ENCODE data around the gene STMP1.
"Not testable (repeated sequence)": the region's sequence is repeated elsewhere in the genome, so short reads cannot be mapped to it uniquely, and the experiment has no call there.

STMP1 gene

DNA sequence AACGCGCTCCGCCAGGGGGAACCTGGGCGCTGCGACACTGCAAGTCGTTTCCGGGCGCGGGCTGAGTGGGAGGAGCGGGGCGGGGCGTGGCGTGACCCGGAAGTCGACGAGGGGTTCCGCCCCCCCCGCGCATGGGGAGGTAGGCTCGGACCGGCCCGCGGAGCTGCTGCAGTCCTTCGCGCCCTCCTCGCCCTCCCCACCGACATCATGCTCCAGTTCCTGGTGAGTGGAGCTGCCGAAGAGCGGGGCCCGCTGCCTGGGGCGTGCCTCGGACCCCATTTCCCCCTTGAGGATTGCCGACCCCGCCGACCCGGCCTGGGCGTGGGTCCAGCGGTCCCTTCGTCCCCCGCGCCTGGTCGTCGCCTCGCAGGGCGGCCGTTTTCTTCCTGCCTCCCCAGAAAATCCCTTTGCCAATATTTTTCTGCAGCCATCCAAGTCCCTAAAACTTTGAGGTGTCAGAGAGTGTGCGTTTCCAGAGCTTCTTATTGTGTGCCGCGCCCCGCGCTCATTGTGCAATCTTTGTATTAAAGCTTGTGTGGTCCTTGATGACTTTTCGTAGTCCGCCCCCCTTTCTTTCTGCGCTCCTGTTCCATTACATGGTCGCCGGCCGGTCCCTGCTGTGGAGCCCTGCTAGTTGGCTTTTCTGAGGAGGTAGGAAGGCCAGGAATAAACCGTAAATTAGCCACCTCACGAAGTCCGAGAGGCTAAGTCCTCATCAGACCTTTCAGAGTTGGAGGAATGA lies at the start of gene STMP1:
Gene STMP1 (plus strand): TSS at position 142 of the 742 bp plus-strand sequence.
- DNase-seq = peak; percentile 98

DNA sequence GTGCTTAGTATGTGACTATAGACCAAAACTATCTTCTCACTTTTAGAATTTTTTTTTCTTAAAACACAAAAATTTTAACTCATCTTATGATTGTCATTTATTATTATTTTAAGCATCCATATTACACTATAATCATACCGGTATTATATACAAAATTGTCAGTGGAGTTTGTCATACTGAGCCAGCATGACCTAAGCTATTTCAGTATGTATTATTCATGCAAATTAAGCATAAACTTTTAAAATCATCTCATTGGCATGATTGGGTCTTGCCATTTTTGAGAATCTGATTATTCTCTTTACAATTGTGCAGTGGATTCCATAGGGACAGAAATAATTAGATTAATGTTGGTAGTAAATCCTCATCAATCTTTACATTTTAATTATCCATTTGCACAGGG lies 46.2 kb upstream of the STMP1 start:
- DNase-seq = no peak

DNA sequence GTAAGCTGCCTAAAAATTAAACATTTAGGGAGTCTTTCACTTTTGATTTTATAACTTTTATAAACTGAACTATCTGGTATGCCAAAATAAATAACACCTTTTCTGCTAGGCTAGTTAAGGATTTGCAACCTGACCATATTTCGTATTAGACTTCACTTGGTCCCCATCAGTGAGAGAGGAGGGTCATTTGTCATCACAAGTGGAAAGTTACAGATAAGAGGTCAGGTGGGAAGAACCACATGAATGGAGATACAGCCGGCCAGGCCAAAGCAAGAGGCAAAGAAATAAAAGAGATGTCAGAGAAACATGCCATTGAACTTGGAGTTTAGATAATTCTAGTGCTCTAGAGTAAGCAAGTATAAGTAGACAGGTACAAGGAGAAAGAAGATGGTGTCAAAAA lies 44.5 kb upstream of the STMP1 start:
- DNase-seq = no peak

DNA sequence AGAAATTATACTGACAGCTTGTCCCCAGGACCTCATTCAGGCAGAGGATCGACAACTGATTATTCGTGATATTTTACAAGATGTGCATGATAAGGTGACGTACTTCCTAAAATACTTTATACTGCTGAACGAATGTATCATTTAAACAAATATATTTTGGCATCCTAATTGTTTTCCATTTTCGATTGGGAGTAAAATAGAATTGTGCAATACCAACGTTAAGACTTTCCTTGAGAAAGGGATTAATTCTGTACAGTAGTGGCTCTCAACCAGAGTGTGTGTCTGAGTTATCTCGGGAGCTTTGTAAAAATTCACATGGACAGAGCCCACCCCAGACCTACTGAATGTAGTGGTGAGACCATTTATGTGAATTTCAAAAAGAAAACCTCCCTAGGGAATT lies 43.8 kb upstream of the STMP1 start:
- DNase-seq = no peak

DNA sequence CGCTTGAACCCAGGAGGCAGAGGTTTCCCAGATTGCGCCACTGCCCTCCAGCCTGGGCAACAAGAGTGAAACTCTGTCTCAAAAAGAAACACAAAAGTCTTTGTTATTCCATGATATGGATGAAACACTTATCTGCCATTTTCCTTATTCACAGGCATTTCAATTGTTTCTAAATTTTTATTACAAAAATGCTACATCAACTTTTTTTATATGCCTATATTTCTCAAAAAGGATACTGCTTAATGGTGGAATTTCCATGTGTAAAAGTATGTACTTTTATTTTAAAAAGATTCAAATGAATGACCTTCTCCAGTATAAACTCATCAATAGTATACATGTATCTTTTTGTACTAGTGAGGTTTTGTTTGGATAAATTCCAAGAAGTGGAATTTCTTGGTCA lies 41.9 kb upstream of the STMP1 start:
- DNase-seq = no peak

DNA sequence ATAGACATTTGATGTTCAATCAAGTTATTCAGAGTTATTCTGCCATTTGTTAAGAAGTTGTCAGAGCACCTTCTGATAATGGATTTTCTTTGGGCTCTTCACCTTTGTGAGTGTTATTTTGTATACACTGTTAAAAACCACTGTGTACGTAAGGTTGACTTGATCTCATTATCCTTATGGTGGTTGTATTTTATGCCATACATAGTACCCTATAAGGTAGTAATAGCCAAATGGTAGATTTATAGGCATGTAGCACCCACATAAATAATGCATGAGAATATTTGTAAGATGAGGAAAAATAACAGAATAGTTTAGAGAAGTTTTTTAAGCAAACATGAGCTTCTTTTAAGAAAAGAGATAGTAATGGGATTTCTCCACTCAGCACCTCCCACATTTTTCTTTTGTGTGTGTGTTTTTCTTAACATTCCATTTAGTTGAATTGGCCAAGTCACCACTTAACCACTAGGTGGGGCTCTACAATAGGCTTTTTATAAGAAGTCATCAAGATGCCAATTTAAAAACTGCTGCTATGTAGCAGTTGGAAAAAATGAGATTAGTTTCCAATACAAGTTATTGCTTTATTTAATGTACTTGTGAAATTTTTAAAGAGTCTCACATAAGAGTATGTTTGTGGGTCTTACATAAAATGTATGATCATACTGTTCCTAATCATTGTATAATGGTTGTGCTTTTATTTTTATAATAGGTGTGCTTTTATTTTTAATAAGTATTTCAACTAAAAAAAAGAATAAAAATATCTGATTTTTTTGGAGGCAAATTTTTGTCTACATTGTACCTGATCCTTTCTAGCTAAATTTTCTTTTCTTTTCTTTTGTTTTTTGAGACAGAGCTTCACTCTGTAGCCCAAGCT lies 41.1 kb upstream of the STMP1 start:
- DNase-seq = peak; percentile 17

DNA sequence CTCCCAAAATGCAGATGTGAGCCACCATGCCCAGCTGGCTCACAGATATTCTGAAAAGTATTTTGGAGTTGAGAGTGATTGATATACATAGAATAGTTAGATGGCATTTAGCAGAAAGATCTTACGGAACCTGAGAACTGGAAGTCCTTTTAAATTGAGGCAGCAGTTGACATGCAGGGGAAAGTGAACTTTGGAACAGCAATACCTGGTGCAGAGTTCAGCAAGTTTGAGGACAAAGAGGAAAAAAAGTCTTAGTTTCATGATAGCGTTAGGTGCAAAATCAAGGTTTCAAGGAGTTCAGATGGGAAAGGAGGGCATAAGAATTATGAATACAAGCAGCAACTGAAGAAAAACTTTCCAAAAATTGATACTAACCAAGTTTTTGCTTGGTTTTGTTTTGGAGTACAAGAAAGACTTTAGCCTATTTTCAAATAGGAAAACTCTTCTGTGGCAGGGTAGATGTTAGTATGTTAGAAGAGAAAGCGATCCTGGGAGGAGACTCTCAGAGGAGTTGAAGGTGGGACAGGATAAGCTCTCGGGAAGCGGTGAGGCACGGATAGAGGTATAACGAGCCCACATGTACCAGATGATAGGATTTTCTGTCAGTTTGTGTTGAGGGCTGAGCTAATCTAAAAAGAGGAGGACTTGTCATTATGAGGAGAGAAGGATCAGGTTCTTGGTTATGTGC lies 28.0 kb upstream of the STMP1 start:
- DNase-seq = no peak

DNA sequence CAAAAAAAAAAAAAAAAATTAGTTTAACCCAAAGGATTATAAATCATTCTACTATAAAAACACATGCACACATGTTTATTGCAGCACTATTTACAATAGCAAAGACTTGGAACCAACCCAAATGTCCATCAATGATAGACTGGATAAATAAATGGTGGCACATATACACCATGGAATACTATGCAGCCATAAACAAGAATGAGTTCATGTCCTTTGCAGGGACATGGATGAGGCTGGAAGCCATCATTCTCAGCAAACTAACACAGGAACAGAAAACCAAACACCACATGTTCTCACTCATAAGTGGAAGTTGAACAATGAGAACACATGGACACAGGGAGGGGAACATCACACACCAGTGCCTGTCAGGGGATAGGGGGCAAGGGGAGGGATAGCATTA lies 22.6 kb upstream of the STMP1 start:
- not testable (repeated sequence) for DNase-seq

DNA sequence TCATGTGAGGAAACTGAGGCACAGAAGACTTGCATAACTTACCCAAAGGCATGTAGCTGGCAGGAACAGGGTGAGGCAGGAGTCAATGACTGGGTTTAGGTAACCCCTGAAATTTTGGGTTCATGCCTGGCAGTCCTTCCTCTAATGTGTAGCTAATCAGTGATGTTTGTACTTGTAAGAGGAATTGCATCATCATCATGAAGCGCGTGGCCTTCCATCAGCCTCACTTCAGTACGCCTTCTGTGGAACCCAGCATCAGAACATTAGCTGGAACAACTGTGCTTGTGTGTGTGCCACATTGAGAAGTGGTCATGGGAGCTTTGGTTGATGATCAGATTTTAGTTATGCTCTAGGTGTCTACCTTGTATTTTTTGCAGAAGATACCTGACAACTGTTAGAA lies 18.2 kb upstream of the STMP1 start:
- no peak for DNase-seq

DNA sequence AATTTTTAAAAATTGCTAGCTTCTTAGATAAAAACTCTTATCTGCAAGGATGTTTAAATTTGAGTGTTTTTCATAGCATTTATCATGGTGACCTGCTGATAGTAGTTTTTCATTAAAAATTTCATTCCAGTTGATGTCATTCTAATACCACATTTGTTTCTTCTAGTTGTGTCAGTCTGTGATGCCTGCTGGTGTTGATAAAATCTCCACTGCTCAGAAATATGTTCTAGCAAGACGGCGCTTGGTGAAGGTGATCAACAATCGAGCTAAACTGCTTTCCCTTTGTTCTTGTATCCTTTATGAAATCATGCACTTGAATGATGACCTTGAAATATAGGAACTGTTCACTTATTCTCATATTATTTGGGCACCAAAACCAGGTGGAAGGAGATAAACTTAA lies 17.6 kb upstream of the STMP1 start:
- DNase-seq = no peak

DNA sequence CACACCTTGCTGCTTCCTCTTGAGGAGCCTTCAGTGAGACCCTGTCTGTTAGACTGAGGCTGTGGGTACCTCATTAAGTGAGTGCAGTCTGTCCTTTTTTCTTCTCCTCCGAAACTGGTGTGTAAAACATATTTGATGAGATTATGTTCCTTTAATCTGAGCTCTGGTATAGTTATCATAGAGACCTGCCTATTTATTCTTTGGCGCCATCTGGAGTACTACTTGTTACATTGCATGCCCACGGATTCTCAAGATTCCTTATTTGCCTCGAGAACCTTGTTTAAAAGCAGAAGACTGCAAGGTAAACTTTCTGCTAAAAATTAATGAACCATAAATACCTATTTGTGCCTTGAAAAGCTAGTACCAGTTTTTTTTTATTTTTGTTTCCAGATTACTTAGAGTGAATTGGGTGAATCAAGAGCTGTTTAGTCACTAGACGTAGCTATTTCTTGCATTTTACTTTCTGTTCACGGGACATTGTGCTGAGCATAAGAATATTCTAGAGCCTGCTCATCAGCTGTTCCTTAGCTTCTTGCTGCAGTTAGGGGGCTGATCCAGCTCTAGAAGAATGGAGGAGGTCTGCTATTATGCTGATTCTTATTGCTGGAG lies 16.9 kb upstream of the STMP1 start:
- no peak for DNase-seq

DNA sequence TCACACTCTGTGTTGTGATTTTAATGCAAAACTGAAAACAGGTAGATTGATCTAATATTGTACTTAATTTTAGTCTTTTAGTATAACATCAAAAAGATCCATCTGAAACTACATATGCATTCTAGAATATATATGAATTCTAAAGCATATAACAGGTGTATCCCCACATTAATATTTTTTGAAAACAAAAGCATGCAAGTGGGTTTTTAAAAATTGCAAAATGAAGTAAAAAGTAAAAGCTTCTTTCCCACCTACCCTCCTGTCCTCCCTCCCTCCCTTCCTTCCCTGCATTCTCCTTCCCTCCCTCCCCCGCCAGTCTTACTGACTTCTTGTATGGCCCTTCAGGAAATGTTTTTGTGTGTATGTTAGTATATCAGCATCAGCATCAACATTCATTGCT lies 14.6 kb upstream of the STMP1 start:
- DNase-seq = no peak

DNA sequence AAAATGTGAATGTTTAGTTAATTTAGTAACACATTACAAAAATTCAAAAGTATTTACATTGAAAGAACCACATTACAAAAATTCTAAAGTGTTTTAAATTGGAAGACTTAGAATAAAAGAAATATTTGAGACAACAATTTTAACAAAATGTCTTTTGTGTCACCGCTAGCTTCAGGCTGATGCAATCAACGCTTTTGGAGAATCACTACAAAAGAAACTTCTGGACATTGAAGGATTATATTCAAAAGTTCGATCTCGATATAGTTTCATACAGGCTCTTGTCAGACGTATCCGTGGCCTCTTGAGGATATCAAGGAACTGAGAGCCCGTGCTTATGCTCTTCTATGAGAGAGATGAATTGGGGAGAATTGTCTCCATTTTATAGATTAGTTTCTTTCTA lies 14.1 kb upstream of the STMP1 start:
- no peak for DNase-seq

DNA sequence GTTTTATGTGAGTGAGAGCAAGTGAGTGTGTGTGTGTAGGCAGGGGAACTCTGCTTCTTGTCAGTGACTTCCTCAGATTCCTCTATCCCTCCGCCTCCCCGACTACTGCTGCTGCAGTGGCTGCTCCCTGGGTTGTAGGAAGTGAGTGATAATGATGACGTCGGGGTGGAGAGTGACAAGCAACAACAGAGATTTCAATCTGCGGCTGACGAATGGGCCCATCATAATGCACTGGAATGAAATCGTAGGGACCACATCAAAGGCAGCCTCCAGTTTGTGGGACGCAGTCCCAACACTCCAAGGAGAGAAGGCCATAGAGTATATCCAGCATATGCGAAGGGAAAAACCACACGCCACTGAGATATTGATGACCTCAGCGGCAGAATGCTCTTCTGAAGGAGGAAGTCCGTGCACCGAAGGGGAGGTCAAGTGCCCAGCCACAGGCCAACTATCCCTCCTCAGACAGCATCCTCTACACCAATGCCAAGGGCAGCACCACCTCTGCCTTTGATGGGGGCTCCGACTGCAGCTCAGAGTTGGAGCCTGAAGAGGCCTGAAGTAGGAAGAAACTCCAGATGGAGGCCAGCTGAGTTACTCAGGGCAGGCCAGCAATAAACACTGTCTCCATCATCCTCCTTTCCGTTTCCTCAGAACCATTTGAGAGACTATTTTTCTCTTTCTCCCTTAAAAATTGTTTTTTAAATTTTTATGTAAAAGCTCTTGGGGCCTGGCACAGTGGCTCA lies 11.3 kb upstream of the STMP1 start:
- DNase-seq = no peak

DNA sequence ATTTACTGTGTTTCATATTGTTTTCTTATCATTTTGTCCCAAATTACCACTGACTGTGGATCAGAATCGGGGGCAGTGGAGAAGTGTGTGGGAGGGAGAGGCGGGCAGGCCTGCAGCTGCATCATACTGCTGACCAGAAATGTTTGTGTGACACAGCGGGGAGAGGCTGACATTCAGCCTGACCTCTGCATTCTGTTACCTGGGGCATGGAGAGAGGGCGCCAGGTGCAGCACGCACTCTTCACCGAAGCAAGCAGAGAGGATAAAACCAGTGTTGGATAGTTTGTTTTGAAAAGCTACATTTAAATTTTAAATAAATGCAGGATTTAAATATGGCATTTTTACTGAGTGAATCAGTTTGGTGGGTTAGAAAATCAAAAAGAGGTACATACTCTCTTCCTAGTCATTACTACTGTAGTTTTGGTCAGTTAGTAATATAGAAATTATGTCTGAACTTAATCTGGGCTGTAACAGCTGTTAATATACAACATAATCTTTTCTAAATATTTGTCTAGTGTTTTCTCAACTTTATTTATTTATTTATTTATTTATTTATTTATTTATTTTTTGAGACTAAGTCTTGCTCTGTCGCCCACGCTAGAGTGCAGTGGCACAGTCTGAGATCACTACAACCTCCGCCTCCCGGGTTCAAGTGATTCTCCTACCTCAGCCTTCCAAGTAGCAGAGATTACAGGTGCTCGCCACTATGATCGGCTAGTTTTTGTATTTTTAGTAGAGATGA lies 8.8 kb upstream of the STMP1 start:
- no peak for DNase-seq

DNA sequence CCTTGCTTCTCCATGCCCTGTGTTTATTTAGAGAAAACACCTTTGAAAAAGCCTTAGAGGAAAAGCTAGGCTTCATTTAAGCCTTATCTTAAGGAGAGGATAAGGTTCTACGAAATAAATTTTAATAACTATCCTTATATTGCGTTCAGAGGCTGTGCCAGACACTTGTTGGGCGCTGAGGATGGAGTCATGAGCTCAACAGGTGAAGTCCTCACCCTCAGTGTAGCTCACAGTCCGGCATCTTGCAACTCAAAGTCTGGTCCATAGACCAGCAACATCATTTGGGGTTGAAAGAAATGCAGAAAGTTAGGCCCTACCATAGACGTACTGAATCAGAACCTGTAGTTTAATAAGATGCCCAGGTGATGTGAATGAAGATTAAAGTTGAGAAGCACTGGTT lies 3.8 kb upstream of the STMP1 start:
- DNase-seq = no peak

DNA sequence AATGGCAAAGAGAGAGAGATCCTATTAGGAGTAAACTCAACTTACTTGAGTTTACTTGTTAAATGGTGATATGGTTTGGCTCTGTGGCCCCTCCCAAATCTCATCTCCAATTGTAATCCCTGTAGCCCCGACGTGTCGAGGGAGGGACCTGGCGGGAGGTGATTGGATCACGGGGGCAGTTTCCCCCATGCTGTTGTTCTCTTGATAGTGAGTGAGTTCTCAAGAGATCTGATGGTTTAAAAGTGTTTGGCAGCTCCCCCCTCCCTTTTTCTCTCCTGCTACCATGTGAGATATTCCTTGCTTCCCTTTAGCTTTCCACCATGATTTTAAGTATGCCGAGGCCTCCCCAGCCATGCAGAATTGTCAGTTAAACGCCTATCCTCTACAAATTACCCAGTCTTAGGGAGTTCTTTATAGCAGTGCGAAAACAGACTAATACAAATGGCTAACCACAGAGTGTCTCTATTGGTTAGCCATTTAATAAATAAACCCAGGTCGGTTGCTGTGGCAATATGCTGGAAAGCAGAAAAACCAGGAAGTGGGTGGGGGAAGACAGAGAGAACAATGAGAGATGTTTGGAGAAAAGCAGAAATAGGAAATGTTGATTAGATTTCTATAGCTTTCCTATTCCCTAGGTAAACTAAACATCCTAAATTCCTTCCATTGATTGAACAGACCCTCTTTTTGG lies 3.0 kb upstream of the STMP1 start:
- DNase-seq = no peak

DNA sequence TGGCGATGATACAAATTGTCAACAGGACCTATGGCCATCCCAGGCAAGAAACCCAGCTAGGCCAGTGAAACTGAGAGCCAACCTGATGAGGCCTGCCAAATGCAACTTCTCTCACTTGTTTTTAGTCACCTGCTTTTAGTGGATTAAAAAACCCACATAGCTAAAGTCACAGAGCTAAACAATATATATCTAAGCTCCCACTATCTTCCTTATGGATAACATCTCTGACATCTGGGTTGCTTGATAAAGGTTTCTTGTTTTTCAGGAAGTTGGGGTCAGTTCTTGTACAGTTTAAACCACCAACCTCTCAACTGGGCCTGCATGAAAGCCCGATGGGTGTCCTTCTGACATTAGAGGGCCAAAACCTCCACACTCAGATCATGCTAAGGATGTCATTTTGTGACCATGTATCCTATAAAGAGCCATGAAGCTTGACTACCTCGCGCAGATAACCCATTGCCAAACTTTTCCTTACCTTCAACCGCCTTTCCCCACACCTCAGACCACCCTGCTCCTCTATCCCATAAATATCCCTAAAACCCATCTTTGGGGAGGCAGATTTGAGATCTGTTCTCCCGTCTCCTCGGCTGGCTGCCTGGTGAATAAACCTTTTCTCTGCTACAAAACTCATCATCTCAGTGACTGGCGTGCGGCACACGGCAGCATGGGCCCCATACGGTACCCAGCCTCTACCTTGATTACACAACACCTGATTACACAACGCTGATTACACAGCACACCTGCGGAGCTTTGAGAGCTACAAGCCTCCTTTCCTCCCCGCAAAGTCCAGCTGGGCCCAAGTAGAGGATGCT lies 797 bp upstream of the STMP1 start:
- DNase-seq = no peak

DNA sequence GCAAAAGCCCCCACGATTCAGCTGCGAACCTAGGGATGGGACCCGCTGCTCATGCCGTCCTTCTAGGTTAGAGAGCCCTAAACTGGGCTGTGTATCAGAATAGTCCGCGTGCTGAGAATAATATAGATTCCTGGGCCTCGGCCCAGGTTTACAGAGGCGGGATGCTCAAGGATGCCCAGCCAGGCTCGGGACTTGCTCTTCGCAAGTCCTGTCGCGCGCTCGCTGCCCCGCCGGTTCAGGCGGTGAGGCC lies 266 bp upstream of the STMP1 start:
- DNase-seq = no peak

DNA sequence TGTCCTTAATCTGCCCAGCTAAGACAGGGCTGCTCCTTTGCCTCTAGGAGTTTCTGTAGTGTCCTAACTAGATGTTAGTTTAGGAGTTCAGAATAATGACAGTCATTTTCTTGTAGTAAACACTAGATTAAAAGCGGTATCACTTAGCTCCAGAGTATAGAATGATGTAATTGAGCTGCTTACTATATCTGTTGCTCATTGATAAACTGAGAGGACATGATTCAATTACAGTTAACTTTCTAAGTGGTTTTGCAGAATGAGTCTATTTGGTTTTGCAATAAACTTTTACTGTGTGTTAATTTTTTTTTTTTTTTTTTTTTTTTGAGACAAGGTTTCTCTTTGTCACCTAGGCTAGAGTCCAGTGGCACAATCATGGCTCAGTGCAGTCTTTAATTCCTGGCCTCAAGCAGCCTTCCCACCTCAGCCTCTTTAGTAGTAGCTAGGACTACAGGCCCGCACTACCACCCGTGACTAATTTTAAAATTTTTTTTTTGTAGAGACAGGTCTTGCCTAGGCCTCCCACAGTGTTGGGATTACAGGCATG lies 1.8 kb downstream of the STMP1 start:
- no peak for DNase-seq

All from activated CD8-positive, alpha-beta memory T cell treated with anti-CD3 and anti-CD28 coated beads, Interleukin-2, amount 50 U/mL, for 4 hours (primary cell).